PC-3 (cell line): Measurements from ENCODE around the gene KCNK4. TPM values are rescaled to one million over a fixed set of nuclear protein-coding genes. Genes with fewer than 3 reads are reported as not detected.

ENCODE experiments used
- ATAC-seq: fragments of 200-7000 bp; cut with Tn5 transposase; 2 replicates; pipeline ENCODE4 v1.9.1; 2020; ENCODE audit warnings: mild to moderate bottlenecking, moderate library complexity
- BruUV-seq: library from RNA; stranded (reverse); fragments of 400-500 nt; replicated peaks from 2 replicates; lab custom pipeline; 2021; lab: Mats Ljungman, UMichigan
- CTCF ChIA-PET: fragments of 300-600 bp; sonication (Branson Sonifier 250); formaldehyde crosslinking; loops from one replicate; lab custom pipeline; 2022; ENCODE audit warnings: antibody characterized with exemption; lab: Charles Lee
- POLR2A ChIA-PET: fragments of 300-600 bp; sonication (Branson Sonifier 250); formaldehyde crosslinking; loops from one replicate; lab custom pipeline; 2022; ENCODE audit warnings: antibody characterized with exemption; ENCODE audit not compliant: unreplicated experiment; lab: Charles Lee
- DNase-seq: peaks from one replicate; pipeline ENCODE4 v3.0.0-alpha.2; 2015
- H2AFZ ChIP-seq: fragments of 300-600 bp; sonication (generic); 2 replicates; pipeline ENCODE4 v1.6.0; 2016; ENCODE audit warnings: antibody characterized with exemption, low read length
- H3F3A ChIP-seq: fragments of 300-600 bp; sonication (generic); one replicate; pipeline ENCODE4 v1.6.0; 2017; ENCODE audit warnings: antibody characterized with exemption, low read length, control low read depth, mild to moderate bottlenecking; ENCODE audit not compliant: unreplicated experiment
- H3K27ac ChIP-seq: fragments of 300-600 bp; sonication (generic); 2 replicates; pipeline ENCODE4 v1.5.1; 2016; ENCODE audit warnings: mild to moderate bottlenecking, low read length
- H3K27me3 ChIP-seq: fragments of 300-600 bp; sonication (generic); 2 replicates; pipeline ENCODE4 v1.6.1; 2016; ENCODE audit warnings: low read length, mixed read lengths
- H3K36me3 ChIP-seq: fragments of 300-600 bp; sonication (generic); 2 replicates; pipeline ENCODE4 v1.6.1; 2016; ENCODE audit warnings: low read depth, mixed run types, low read length, mixed read lengths
- H3K4me1 ChIP-seq: fragments of 300-600 bp; sonication (generic); 2 replicates; pipeline ENCODE4 v1.5.1; 2016; ENCODE audit warnings: low read length; ENCODE audit not compliant: insufficient read depth
- H3K4me2 ChIP-seq: fragments of 300-600 bp; sonication (generic); 2 replicates; pipeline ENCODE4 v1.6.0; 2016; ENCODE audit warnings: low read length
- H3K4me3 ChIP-seq: fragments of 300-600 bp; sonication (generic); 2 replicates; pipeline ENCODE4 v1.5.1; 2016; ENCODE audit warnings: mild to moderate bottlenecking, low read length, mixed read lengths
- H3K79me2 ChIP-seq: fragments of 300-600 bp; sonication (generic); 2 replicates; pipeline ENCODE4 v1.6.1; 2017; ENCODE audit warnings: low read length, mixed read lengths
- H3K9ac ChIP-seq: fragments of 300-600 bp; sonication (generic); 2 replicates; pipeline ENCODE4 v1.6.0; 2016; ENCODE audit warnings: mild to moderate bottlenecking, low read length
- H3K9me2 ChIP-seq: fragments of 300-600 bp; sonication (generic); replicated peaks from 2 replicates; pipeline ENCODE4 v1.6.1; 2016; ENCODE audit warnings: mixed run types, low read length, mixed read lengths
- H3K9me3 ChIP-seq: fragments of 300-600 bp; sonication (generic); 2 replicates; pipeline ENCODE4 v1.6.1; 2016; ENCODE audit warnings: low read length, mixed read lengths
- H4K20me1 ChIP-seq: fragments of 300-600 bp; sonication (generic); 2 replicates; pipeline ENCODE4 v1.6.1; 2016; ENCODE audit warnings: low read length, mixed read lengths
- CTCF ChIP-seq: fragments of 300-600 bp; sonication (generic); conservative IDR thresholded peaks from 2 replicates; pipeline ENCODE4 v1.5.1; 2017; ENCODE audit warnings: antibody characterized with exemption, low read depth, mild to moderate bottlenecking, low read length
- EZH2 ChIP-seq: fragments of 300-600 bp; sonication (generic); IDR thresholded peaks from one replicate; pipeline ENCODE4 v1.6.1; 2017; ENCODE audit warnings: antibody characterized with exemption, mild to moderate bottlenecking, low read length; ENCODE audit not compliant: unreplicated experiment
- EZH2phosphoT487 ChIP-seq: fragments of 300-600 bp; sonication (generic); IDR thresholded peaks from 2 replicates; pipeline ENCODE4 v1.6.1; 2018; ENCODE audit warnings: mild to moderate bottlenecking, antibody characterized with exemption, low read length, borderline replicate concordance
- intact Hi-C: fragments of 100-400 bp; cut with micrococcal nuclease; formaldehyde crosslinking; loops from 2 replicates; pipeline ENCODE4 v1.9.0; 2023
- total RNA-seq: library from RNA; depleted of rRNA; stranded (reverse); fragments of >200 nt; gene quantifications from 2 replicates; pipeline ENCODE4 v1.2.3, GENCODE V29; 2014

Gene KCNK4
- total RNA-seq, 1 experiment from 2014 or later, result 1.2 TPM

GRCh38 chr11:64295760-64296159 lies 4.7 kb downstream of the KCNK4 start:
- Histone ChIP-seq H4K20me1 (no peaks in the 10 kb centered on the region), H3K9ac (no peak overlapping the region), H3K27ac (no peak overlapping the region), H3K27me3 (peaks cover 37% of the 10 kb centered on the region), H3K4me3 (no peak overlapping the region), H3K9me2 (no peaks in the 10 kb centered on the region), H3K4me2 (no peak overlapping the region), H3K79me2 (no peaks in the 10 kb centered on the region), H3K4me1 (peaks cover 21% of the 10 kb centered on the region), H3K9me3 (no peaks in the 10 kb centered on the region), H3K36me3 (no peaks in the 10 kb centered on the region), H2AFZ (no peak overlapping the region), H3F3A (no peaks in the 10 kb centered on the region)
- CTCF ChIA-PET, result interaction anchor here (0.9 kb wide), 1 partner anchor 19 kb away, joined by 8 read pairs; no protein-coding TSS in a partner anchor
- DNase-seq (no peak), ATAC-seq (no peak)
- BruUV-seq, result no TSS peak
- POLR2A ChIA-PET, result interaction anchor here (0.6 kb wide), 1 partner anchor 44 kb away, joined by 4 read pairs; no protein-coding TSS in a partner anchor
- intact Hi-C loops, result no loop called here
- no peak for TF ChIP-seq EZH2phosphoT487
- no peak for TF ChIP-seq EZH2
- TF ChIP-seq CTCF, result no peak

GRCh38 chr11:64296236-64296635 lies 5.1 kb downstream of the KCNK4 start:
- H4K20me1 ChIP-seq, result no peaks in the 10 kb centered on the region
- H2AFZ ChIP-seq, result no peak overlapping the region
- H3K27me3 ChIP-seq, result peaks cover 32% of the 10 kb centered on the region
- intact Hi-C loops, result no loop called here
- H3K27ac ChIP-seq, result no peak overlapping the region
- DNase-seq (peak; percentile 44), ATAC-seq (no peak)
- H3K9ac ChIP-seq, result no peak overlapping the region
- CTCF ChIA-PET, result interaction anchor here (0.9 kb wide), 1 partner anchor 20 kb away, joined by 8 read pairs; no protein-coding TSS in a partner anchor
- TF ChIP-seq EZH2phosphoT487, result no peak
- TF ChIP-seq EZH2, result no peak
- TF ChIP-seq CTCF, result no peak
- no peaks in the 10 kb centered on the region for H3K79me2 ChIP-seq
- H3K4me1 ChIP-seq, result peaks cover 23% of the 10 kb centered on the region
- no peak overlapping the region for H3K4me2 ChIP-seq
- H3K9me2 ChIP-seq, result no peaks in the 10 kb centered on the region
- no peaks in the 10 kb centered on the region for H3K36me3 ChIP-seq
- H3F3A ChIP-seq, result no peaks in the 10 kb centered on the region
- no TSS peak for BruUV-seq
- H3K4me3 ChIP-seq, result no peak overlapping the region
- H3K9me3 ChIP-seq, result no peaks in the 10 kb centered on the region
- POLR2A ChIA-PET, result no interaction called here

GRCh38 chr11:64296830-64297698 lies 6.0 kb downstream of the KCNK4 start:
- TF ChIP-seq CTCF, result no peak
- no peak for TF ChIP-seq EZH2phosphoT487
- POLR2A ChIA-PET, result no interaction called here
- no peak for DNase-seq

More at GRCh38 chr11:64296830-64297698, 6.0 kb downstream of the KCNK4 start:
- Histone ChIP-seq H3K27me3 (peaks cover 25% of the 10 kb centered on the region), H3K4me3 (no peak overlapping the region), H4K20me1 (no peaks in the 10 kb centered on the region), H3K36me3 (no peaks in the 10 kb centered on the region), H3K9me3 (no peaks in the 10 kb centered on the region), H2AFZ (no peak overlapping the region), H3K79me2 (no peaks in the 10 kb centered on the region), H3F3A (no peaks in the 10 kb centered on the region), H3K27ac (no peak overlapping the region), H3K4me1 (peaks cover 23% of the 10 kb centered on the region), H3K4me2 (no peak overlapping the region), H3K9ac (no peak overlapping the region), H3K9me2 (no peaks in the 10 kb centered on the region)
- intact Hi-C loops, result no loop called here
- ATAC-seq, result no peak
- CTCF ChIA-PET, result no interaction called here
- no TSS peak for BruUV-seq
